ENCODE measurements around the gene OR2B6. TPM values are rescaled to one million over a fixed set of nuclear protein-coding genes. Genes with fewer than 3 reads are reported as not detected.
"Not testable (repeated sequence)": the region's sequence is repeated elsewhere in the genome, so short reads cannot be mapped to it uniquely, and the experiment has no call there.

Gene OR2B6
- total RNA-seq, result not detected in 2 replicates
- long read RNA-seq, result 0 reads

GRCh38 chr6:27956941-27957340, at the start of gene OR2B6:
Gene OR2B6 (plus strand): TSS chr6:27957241. CDS start chr6:27957241, 0 bp downstream.
- H3K27ac Mint-ChIP-seq (ENCODE audit: unreplicated experiment), result no peak within 1 kb of the TSS
- peaks cover 58% of the 10 kb centered on the region for H3K27me3 Mint-ChIP-seq (ENCODE audit: low read depth)
- no peak for TF ChIP-seq CTCF (conservative IDR thresholded peaks at IDR 0.05)
- H3K4me3 Mint-ChIP-seq, result no peak within 1 kb of the TSS
- no peaks in the 10 kb centered on the region for H3K4me1 Mint-ChIP-seq
- no peak for DNase-seq (ENCODE audit: low read depth, low spot score)
- no peaks in the 10 kb centered on the region for H3K9me3 Mint-ChIP-seq
- H3K36me3 Mint-ChIP-seq (ENCODE audit: low read depth), result no peaks in the 10 kb centered on the region

DNA sequence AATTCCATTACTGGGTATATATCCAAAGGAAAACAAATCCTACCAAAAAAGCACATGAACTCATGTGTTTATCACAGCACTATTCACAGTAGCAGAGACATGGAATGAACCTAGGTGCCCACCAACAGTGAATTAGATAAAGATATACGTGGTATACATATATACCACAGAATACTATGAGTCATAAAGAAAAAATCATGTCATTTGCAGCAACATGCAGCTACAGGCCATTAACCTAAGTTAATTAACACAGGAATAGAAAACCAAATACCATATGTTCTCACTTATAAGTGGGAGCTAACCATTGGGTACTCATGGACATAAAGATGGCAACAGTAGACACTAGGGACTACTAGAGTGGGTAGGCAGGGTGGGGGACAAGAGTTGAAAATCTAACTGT, 49.0 kb upstream of the OR2B6 start:
- no peaks in the 10 kb centered on the region for H3K36me3 Mint-ChIP-seq (ENCODE audit: low read depth)
- H3K4me1 Mint-ChIP-seq, result peaks cover 5% of the 10 kb centered on the region
- DNase-seq (ENCODE audit: low read depth, low spot score), result no peak
- no peak for TF ChIP-seq CTCF (conservative IDR thresholded peaks at IDR 0.05)
- peaks cover 20% of the 10 kb centered on the region for H3K27me3 Mint-ChIP-seq (ENCODE audit: low read depth)
- no peak overlapping the region for H3K27ac Mint-ChIP-seq (ENCODE audit: unreplicated experiment)
- H3K4me3 Mint-ChIP-seq, result no peak overlapping the region
- no peaks in the 10 kb centered on the region for H3K9me3 Mint-ChIP-seq

DNA sequence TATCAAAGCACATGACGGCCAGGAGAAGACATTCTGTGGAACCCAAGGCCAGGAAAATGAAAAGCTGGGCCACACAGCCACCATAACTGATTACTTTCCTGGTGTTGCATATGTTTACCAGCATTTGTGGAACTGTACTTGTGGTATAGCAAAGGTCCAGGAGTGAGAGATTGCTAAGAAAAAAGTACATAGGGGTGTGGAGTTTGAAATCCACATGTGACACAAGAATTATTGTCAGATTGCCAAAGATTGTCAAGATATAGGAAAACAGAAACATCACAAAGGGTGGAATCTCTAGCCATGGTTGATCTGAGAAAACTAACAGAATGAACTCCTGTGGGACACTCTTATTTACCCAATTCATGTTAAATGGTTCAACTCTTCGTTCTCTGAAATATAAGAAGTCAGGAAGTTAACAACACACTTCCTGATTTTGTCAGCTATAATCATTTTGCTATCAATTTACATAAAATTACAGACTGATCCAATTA, 45.0 kb upstream of the OR2B6 start, which contains the start of gene OR2B2:
Gene OR2B2 (minus strand): TSS at position 441 of the 491 bp plus-strand sequence. CDS start 77 bp downstream, at position 364.
- TF ChIP-seq CTCF (conservative IDR thresholded peaks at IDR 0.05), result no peak
- Mint-ChIP-seq H3K9me3 (no peaks in the 10 kb centered on the region), H3K4me1 (no peaks in the 10 kb centered on the region), H3K36me3 (ENCODE audit: low read depth) (no peaks in the 10 kb centered on the region), H3K27ac (ENCODE audit: unreplicated experiment) (no peak within 1 kb of the TSS), H3K4me3 (no peak within 1 kb of the TSS), H3K27me3 (ENCODE audit: low read depth) (peaks cover 21% of the 10 kb centered on the region)
- DNase-seq (ENCODE audit: low read depth, low spot score), result no peak

DNA sequence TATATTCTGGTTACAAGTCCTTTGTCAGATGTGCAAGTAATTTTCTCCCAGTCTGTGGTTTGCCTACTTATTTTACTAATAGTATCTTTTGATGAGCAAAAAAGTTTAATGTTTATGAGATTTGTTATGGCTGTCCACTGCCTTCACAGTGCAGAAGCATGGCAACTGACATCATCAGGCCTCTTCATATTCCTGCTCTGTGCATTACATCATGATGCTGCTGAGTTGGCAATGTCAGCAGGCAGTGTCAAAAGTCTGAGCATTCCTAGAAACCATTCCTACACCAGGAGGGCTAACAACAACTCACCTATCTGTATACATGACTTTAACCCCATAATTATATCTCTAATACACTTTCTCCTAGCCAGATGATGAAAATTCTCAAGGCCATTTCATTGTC, 34.1 kb upstream of the OR2B6 start:
- H3K4me3 Mint-ChIP-seq, result no peak overlapping the region
- no peaks in the 10 kb centered on the region for H3K4me1 Mint-ChIP-seq
- H3K27me3 Mint-ChIP-seq (ENCODE audit: low read depth), result peaks cover 48% of the 10 kb centered on the region
- H3K36me3 Mint-ChIP-seq (ENCODE audit: low read depth), result no peaks in the 10 kb centered on the region
- H3K9me3 Mint-ChIP-seq, result no peaks in the 10 kb centered on the region
- no peak overlapping the region for H3K27ac Mint-ChIP-seq (ENCODE audit: unreplicated experiment)
- no peak for TF ChIP-seq CTCF (conservative IDR thresholded peaks at IDR 0.05)
- DNase-seq (ENCODE audit: low read depth, low spot score), result no peak

GRCh38 chr6:27924179-27924578, 32.9 kb upstream of the OR2B6 start:
- Mint-ChIP-seq H3K9me3 (peaks cover 4% of the 10 kb centered on the region), H3K36me3 (ENCODE audit: low read depth) (no peaks in the 10 kb centered on the region), H3K27me3 (ENCODE audit: low read depth) (peaks cover 46% of the 10 kb centered on the region), H3K27ac (ENCODE audit: unreplicated experiment) (no peak overlapping the region), H3K4me3 (no peak overlapping the region), H3K4me1 (no peaks in the 10 kb centered on the region)
- no peak for TF ChIP-seq CTCF (conservative IDR thresholded peaks at IDR 0.05)
- DNase-seq (ENCODE audit: low read depth, low spot score), result no peak

- H3K9me3 Mint-ChIP-seq, result peaks cover 12% of the 10 kb centered on the region
- not testable (repeated sequence) for DNase-seq (ENCODE audit: low read depth, low spot score); H3K4me3 Mint-ChIP-seq; H3K27ac Mint-ChIP-seq (ENCODE audit: unreplicated experiment); H3K4me1 Mint-ChIP-seq; H3K36me3 Mint-ChIP-seq (ENCODE audit: low read depth)
- peaks cover 28% of the 10 kb centered on the region for H3K27me3 Mint-ChIP-seq (ENCODE audit: low read depth)
Observed at GRCh38 chr6:27928041-27928440, 29.0 kb upstream of the OR2B6 start.

DNA sequence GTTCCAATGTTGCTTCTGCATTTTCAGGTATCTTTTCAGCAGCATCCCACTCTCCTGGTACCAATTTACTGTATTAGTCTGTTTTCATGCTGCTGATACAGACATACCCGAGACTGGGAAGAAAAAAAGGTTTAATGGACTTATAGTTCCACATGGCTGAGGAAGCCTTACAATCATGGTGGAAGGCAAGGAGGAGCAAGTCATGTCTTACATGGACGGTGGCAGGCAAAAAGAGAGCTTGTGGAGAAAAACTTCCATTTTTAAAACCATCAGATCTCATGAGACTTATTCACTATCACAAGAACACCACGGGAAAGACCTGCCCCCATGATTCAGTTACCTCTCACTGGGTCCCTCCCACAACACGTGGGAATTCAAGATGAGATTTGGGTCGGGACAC, 27.1 kb upstream of the OR2B6 start:
- not testable (repeated sequence) for H3K36me3 Mint-ChIP-seq (ENCODE audit: low read depth); H3K4me3 Mint-ChIP-seq; H3K27ac Mint-ChIP-seq (ENCODE audit: unreplicated experiment); DNase-seq (ENCODE audit: low read depth, low spot score); H3K4me1 Mint-ChIP-seq
- H3K9me3 Mint-ChIP-seq, result peaks cover 12% of the 10 kb centered on the region
- peaks cover 27% of the 10 kb centered on the region for H3K27me3 Mint-ChIP-seq (ENCODE audit: low read depth)

Measured in neural crest cell (in vitro differentiated cells).